ENCODE data around the gene NOL6. TPM values are rescaled to one million over a fixed set of nuclear protein-coding genes. Genes with fewer than 3 reads are reported as not detected.
A peak's percentile ranks its signal among the peaks of the same experiment; 100 is the strongest.
"Not testable (repeated sequence)": the region's sequence is repeated elsewhere in the genome, so short reads cannot be mapped to it uniquely, and the experiment has no call there.

NOL6 gene
- total RNA-seq, 2 experiments from 2014 or later: 36.2 to 37.7 TPM

DNA sequence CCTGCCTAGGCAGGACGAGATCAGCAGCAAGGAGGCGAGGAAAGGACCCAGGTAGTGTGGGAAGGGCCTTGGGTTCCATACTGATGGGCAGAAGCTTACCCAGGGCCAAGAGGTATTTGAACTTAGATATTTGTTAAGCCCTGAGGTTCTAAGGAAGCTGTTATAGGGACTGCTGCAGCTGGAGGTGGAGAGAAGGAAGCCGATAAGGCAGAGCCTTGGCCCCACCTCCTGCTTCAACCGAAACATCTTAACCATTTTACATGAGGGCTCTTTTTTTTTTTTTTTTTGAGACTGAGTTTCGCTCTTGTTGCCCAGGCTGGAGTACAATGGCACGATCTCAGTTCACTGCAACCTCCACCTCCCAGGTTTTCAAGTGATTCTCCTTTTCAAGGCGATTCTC, 17.8 kb downstream of the NOL6 start:
- peak overlapping the region; percentile 49 for H3K4me3 Mint-ChIP-seq
- no peaks in the 10 kb centered on the region for H3K9me3 Mint-ChIP-seq
- ChIA-PET CTCF (interaction anchor here (0.9 to 12.3 kb wide), 5 partner anchors 8 to 172 kb away, joined by 3 to 132 read pairs (median 12); partner anchors contain the start of gene AQP3), POLR2A (interaction anchor here (0.7 kb wide), 1 partner anchor 18 kb away, joined by 3 read pairs; the partner anchor contains the start of gene NOL6)
- no peaks in the 10 kb centered on the region for H3K27me3 Mint-ChIP-seq
- peaks cover 68% of the 10 kb centered on the region for H3K4me1 Mint-ChIP-seq
- peaks cover 6% of the 10 kb centered on the region for H3K36me3 Mint-ChIP-seq (ENCODE audit: low read depth)
- H3K27ac Mint-ChIP-seq: peak overlapping the region; percentile 90
- peak; percentile 56 for DNase-seq

DNA sequence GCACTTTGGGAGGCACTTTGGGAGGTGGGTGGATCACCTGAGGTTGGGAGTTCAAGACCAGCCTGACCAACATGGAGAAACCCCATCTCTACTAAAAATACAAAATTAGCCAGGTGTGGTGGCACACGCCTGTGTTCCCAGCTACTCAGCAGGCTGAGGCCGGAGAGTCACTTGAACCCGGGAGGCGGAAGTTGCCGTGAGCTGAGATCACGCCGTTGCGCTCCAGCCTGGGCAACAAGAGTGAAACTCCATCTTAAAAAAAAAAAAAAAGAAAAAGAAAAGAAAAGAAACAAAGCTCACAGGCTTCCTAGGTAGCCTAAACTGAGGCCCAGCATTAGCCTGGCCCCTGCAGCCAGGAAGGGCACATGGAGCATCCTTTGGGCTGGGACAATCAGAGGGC, 18.3 kb downstream of the NOL6 start:
- peaks cover 73% of the 10 kb centered on the region for H3K4me1 Mint-ChIP-seq
- DNase-seq; H3K9me3 Mint-ChIP-seq; H3K27me3 Mint-ChIP-seq; H3K36me3 Mint-ChIP-seq (ENCODE audit: low read depth): not testable (repeated sequence)
- ChIA-PET CTCF (interaction anchor here (2.8 to 12.3 kb wide), 3 partner anchors 8 to 40 kb away, joined by 12 to 132 read pairs (median 103); partner anchors contain the start of gene AQP3), POLR2A (interaction anchor here (0.7 kb wide), 1 partner anchor 18 kb away, joined by 3 read pairs; the partner anchor contains the start of gene NOL6)
- H3K4me3 Mint-ChIP-seq: peak overlapping the region; percentile 49
- H3K27ac Mint-ChIP-seq: peak overlapping the region; percentile 90

DNA sequence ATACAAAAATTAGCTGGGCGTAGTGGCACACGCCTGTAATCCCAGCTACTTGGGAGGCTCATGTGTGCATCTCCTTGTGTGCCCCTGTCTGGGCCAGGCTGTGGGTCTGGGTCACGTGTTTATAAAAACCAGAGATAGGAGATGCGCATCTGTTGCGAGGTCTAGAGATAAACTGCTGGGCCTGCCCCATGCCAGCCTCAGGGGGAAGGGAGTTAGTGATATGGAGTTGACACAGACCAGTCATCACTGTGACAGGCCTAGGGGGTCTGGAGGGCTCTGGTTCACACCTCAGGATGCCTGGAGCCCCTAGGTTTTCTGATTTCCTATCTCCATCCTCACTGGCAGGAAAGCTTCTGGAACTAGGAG, 19.1 kb downstream of the NOL6 start:
- H3K9me3 Mint-ChIP-seq; DNase-seq; H3K27me3 Mint-ChIP-seq; H3K4me3 Mint-ChIP-seq; POLR2A ChIA-PET; H3K36me3 Mint-ChIP-seq (ENCODE audit: low read depth): not testable (repeated sequence)
- peak overlapping the region; percentile 94 for H3K27ac Mint-ChIP-seq
- peaks cover 74% of the 10 kb centered on the region for H3K4me1 Mint-ChIP-seq
- CTCF ChIA-PET: interaction anchor here (0.6 to 12.3 kb wide), 4 partner anchors 12 to 79 kb away, joined by 3 to 132 read pairs (median 54); no protein-coding TSS in a partner anchor

DNA sequence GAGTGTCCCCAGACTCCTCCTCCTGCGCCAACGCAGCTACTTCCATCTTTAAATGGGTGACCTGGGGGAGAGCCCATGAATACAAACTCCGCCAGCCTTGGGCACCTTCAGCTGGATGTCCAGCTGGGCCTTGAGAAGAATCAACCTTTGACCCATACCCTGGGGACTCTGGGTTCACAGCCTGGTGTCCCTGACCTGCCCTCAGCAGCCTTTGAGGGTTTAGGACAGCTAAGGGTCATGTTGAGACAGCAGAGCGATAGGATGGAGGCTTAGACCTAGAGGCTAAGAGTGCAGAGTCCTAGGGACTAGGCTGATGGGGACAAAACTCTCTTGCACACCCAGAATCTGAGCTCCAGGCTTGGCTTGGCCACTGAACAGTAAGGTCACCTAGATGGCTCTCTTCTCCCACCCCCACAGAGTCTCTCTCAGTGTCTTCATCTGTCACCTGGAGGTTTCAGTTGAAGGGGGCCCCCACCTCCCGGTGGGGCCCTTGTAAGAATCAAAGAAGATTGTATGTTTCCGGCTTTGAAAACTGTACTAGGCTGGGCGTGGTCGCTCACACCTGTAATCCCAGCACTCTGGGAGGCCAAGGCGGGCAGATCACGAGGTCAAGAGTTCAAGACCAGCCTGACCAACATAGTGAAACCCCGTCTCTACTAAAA, 19.6 kb downstream of the NOL6 start:
- ChIA-PET CTCF (interaction anchor here (0.6 to 12.3 kb wide), 11 partner anchors 12 to 1086 kb away, joined by 3 to 132 read pairs (median 5); no protein-coding TSS in a partner anchor), POLR2A (interaction anchor here (1.1 kb wide), 1 partner anchor 20 kb away, joined by 4 read pairs; the partner anchor contains the start of gene NOL6)
- no peak for DNase-seq
- no peaks in the 10 kb centered on the region for H3K9me3 Mint-ChIP-seq
- no peaks in the 10 kb centered on the region for H3K27me3 Mint-ChIP-seq
- H3K36me3 Mint-ChIP-seq (ENCODE audit: low read depth): peaks cover 6% of the 10 kb centered on the region
- no peak overlapping the region for H3K4me3 Mint-ChIP-seq
- H3K4me1 Mint-ChIP-seq: peaks cover 71% of the 10 kb centered on the region
- H3K27ac Mint-ChIP-seq: peak overlapping the region; percentile 94

DNA sequence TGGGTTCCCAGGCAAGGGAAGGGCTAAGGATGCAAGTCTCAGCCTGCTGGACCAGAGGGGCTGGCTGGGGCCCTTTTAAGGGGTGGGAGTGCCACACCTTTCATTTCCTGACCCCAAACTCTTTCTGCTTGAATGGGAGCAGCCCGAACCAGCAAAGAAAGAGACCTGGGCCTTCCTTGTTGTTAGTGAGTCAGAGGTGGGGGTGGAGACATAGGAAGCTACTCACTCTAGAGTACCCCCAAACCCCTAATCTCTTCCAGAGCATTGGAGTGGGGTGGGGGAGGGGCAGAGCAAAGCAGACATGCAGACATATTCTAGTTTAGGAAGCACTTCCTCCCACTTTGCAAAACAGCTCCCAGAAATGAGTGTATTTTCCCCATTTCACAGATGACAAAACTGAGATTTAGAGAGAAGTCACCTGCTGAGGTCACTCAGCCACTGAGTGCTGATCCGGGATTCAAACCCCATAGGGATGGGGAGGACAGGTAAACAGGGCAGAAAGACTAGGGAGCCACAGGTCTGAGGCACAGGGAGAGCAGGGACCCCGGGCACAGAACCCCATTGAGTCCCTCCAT, 20.4 kb downstream of the NOL6 start:
- Mint-ChIP-seq H3K36me3 (ENCODE audit: low read depth) (peaks cover 6% of the 10 kb centered on the region), H3K9me3 (no peaks in the 10 kb centered on the region), H3K4me1 (peaks cover 69% of the 10 kb centered on the region), H3K27ac (peak overlapping the region; percentile 94), H3K27me3 (no peaks in the 10 kb centered on the region), H3K4me3 (no peak overlapping the region)
- DNase-seq: peak; percentile 28
- ChIA-PET POLR2A (interaction anchor here (1.1 kb wide), 1 partner anchor 20 kb away, joined by 4 read pairs; the partner anchor contains the start of gene NOL6), CTCF (interaction anchor here (0.5 to 12.3 kb wide), 19 partner anchors 8 to 1087 kb away, joined by 3 to 132 read pairs (median 5); partner anchors contain the start of gene NOL6)

DNA sequence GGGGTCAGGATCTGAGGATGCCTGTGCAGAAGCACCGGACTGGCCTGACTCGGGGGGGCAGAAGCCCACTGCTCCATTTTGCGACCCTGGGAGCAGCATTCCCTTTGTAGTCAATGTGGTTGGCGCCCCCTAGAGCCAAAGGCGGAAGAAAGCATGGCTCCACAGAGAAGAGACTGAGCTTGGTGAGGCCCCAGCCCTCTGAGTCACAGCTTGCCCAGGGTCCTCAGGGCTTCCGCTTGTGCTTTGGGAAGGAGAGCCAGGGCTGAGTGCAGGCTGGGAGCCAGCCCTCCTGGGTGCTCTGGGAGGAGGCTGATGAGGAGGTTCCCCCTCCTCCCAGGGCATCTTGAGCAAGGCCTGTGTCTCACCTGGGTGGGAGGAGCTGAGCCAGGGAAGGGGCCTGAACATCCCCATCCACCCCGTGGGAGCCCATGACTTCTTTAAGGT, 20.9 kb downstream of the NOL6 start:
- DNase-seq: peak; percentile 57
- peaks cover 5% of the 10 kb centered on the region for H3K36me3 Mint-ChIP-seq (ENCODE audit: low read depth)
- no peaks in the 10 kb centered on the region for H3K9me3 Mint-ChIP-seq
- POLR2A ChIA-PET: interaction anchor here (1.1 kb wide), 1 partner anchor 21 kb away, joined by 4 read pairs; the partner anchor contains the start of gene NOL6
- peak overlapping the region; percentile 22 for H3K4me3 Mint-ChIP-seq
- peak overlapping the region; percentile 94 for H3K27ac Mint-ChIP-seq
- peaks cover 70% of the 10 kb centered on the region for H3K4me1 Mint-ChIP-seq
- CTCF ChIA-PET: interaction anchor here (0.5 to 12.3 kb wide), 17 partner anchors 9 to 689 kb away, joined by 3 to 132 read pairs (median 6); partner anchors contain the start of gene NOL6
- H3K27me3 Mint-ChIP-seq: no peaks in the 10 kb centered on the region

DNA sequence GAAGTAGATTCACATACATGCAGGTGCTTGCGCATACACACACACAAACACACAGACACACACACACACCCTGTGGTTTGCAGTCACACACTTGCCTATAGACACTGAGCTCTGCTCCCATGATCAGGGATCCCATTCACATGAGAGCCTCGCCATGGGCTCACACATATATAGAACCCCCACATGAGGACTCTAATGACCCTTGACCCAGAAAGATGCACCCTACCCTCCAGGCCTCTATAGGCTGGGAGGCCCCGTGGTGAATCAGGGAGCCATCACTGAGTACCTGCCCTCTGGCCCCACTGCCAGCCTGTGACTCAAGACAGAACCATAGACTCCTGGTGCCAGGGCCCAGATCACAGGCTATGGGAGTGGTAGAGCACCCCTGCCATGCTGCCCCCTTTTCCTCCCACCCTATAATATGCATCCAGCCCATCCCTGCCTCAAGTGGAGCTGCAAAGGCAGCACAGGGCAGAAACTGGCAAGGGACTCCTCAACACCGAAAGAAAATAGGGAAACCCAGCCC, 23.0 kb downstream of the NOL6 start:
- no peaks in the 10 kb centered on the region for H3K9me3 Mint-ChIP-seq
- no peaks in the 10 kb centered on the region for H3K27me3 Mint-ChIP-seq
- DNase-seq: no peak
- no peak overlapping the region for H3K4me3 Mint-ChIP-seq
- ChIA-PET POLR2A (no interaction called here), CTCF (interaction anchor here (0.7 to 12.3 kb wide), 9 partner anchors 10 to 161 kb away, joined by 3 to 132 read pairs (median 5); partner anchors contain the start of gene NFX1)
- peaks cover 67% of the 10 kb centered on the region for H3K4me1 Mint-ChIP-seq
- H3K36me3 Mint-ChIP-seq (ENCODE audit: low read depth): peaks cover 16% of the 10 kb centered on the region
- H3K27ac Mint-ChIP-seq: no peak overlapping the region

DNA sequence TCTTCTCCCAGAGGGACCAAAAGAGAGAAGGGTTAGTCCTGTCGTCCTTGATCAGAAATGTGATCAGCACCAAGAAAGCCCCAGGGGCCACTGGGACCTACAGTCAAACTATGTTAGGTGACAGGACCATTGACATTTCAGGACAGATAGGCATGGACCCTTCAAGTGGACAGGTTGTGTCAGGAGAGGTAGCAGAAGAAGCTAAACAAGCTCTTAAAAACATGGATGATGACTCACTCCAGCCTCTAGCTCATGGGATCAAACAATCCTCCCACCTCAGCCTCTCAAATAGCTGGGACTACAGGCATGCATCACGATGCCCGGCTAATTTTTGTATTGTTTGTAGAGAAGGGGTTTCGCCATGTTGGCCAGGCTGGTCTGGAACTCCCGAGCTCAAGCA, 24.0 kb downstream of the NOL6 start:
- Mint-ChIP-seq H3K4me3 (no peak overlapping the region), H3K4me1 (peaks cover 73% of the 10 kb centered on the region), H3K36me3 (ENCODE audit: low read depth) (peaks cover 25% of the 10 kb centered on the region), H3K27ac (no peak overlapping the region), H3K9me3 (no peaks in the 10 kb centered on the region), H3K27me3 (no peaks in the 10 kb centered on the region)
- CTCF ChIA-PET: interaction anchor here (1.2 to 12.3 kb wide), 7 partner anchors 10 to 74 kb away, joined by 3 to 132 read pairs (median 5); partner anchors contain the start of gene NOL6
- no peak for DNase-seq
- POLR2A ChIA-PET: no interaction called here

DNA sequence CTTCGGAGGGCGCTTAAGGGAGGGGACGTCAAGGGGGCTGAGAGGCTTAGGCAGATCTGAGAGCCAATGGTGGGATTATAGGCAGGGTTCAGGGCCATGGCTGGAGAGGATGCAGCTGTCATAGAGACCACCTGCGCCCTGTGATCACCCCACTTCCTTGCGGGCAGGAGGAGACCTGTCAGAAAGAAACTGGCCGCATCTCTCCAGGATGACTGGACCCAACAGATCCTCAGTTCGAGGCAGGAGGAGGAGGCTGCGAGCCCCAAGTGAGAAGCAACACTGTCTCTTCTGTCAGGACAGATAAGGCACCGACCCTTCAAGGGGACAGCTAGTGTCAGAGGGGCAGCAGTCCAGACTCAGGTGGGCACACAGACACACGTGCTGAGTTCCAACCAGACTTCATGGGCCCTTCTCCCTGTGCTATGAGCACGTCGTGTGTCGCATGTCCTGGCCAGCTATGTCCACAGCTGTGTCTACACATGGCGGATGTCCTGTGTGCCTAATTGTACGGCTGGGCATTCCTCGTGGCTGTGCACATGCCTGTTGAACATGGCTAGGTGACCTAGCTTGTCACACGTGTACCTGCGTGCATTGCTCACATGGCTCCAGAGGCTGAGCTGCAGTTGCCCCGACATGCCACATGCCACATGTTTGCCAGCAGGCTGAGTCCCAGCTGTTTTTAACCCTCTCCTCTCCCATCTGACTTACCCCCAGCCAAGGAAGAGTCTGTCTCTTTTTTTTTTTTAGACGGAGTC, 25.7 kb downstream of the NOL6 start:
- ChIA-PET CTCF (interaction anchor here (0.6 to 12.3 kb wide), 14 partner anchors 9 to 229 kb away, joined by 3 to 132 read pairs (median 6); partner anchors contain the start of gene NOL6), POLR2A (interaction anchor here (1.7 kb wide), 1 partner anchor 32 kb away, joined by 9 read pairs; no protein-coding TSS in a partner anchor)
- Mint-ChIP-seq H3K4me1 (peaks cover 71% of the 10 kb centered on the region), H3K27ac (peak overlapping the region; percentile 97), H3K9me3 (no peaks in the 10 kb centered on the region), H3K4me3 (peak overlapping the region; percentile 94), H3K27me3 (no peaks in the 10 kb centered on the region), H3K36me3 (ENCODE audit: low read depth) (peaks cover 37% of the 10 kb centered on the region)
- no peak for DNase-seq

DNA sequence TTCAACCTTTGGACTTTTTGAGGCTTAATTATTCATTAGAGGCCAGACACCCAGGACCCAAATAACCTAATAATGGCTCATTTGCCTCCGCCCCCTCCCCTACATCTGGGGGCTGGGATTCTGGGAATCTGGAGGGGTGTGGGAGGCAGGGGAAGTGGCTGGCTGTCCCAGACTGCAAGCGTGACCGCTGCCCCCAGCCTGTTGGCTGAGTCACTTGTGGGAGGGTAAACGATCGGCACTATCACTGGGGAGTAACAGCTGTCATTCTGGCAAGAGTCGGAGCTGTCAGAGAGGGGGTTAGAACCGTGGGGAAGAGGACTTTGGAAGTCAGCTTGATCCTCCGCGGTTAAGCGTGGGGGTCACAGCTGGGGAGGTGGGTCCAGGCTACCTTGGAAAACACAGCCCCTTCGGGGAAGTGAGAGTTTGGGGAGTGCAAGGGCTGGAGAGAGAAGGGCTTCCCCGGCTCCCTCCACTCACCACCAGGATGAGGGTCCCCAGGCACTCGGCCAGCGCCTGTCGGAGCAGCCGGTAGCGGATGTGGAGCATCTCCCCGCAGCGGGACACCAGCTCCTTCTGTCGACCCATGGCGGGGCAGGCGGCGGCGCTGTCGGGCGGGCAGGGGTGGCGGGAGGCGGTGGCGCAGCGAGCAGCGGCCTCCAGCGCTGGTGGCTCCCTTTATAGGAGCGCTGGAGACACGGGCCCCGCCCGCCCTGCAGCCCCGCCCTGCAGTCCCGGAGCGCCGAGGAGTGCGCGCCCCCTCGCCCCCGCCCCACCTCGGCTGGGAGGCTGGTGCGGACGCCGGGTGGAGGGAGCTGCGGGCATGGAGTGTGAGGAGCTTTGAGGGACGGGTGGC, 26.6 kb downstream of the NOL6 start, which contains the start of gene AQP3:
AQP3 (minus strand) TSS at position 648 of the 853 bp plus-strand sequence; CDS start at position 585, 63 bp downstream.
- H3K27ac Mint-ChIP-seq: peak within 1 kb of the TSS; percentile 97
- ChIA-PET POLR2A (interaction anchor here (1.7 kb wide), 1 partner anchor 31 kb away, joined by 9 read pairs; no protein-coding TSS in a partner anchor), CTCF (interaction anchor here (0.7 to 12.3 kb wide), 13 partner anchors 10 to 160 kb away, joined by 3 to 132 read pairs (median 7); partner anchors contain the start of gene NOL6)
- no peaks in the 10 kb centered on the region for H3K9me3 Mint-ChIP-seq
- H3K36me3 Mint-ChIP-seq (ENCODE audit: low read depth): peaks cover 43% of the 10 kb centered on the region
- peaks cover 67% of the 10 kb centered on the region for H3K4me1 Mint-ChIP-seq
- peak within 1 kb of the TSS; percentile 94 for H3K4me3 Mint-ChIP-seq
- peak; percentile 85 for DNase-seq
- no peaks in the 10 kb centered on the region for H3K27me3 Mint-ChIP-seq

Measured in activated CD4-positive, alpha-beta T cell treated with anti-CD3 and anti-CD28 coated beads, Interleukin-2, amount 10 ng/mL, durations not matched to agents 7 days and 5 days (primary cell).